ENCODE measurements around the gene CCER1.

- TF ChIP-seq USF2 (IDR thresholded peaks at IDR 0.05) (no peak), CTCF (IDR thresholded peaks at IDR 0.05) (no peak), CEBPB (IDR thresholded peaks at IDR 0.05) (no peak), REST (IDR thresholded peaks at IDR 0.05) (no peak), ZSCAN20 (CRISPR knock-in tag; IDR thresholded peaks at IDR 0.05) (no peak), PBX3 (IDR thresholded peaks at IDR 0.05) (no peak), ZNF302 (CRISPR knock-in tag; IDR thresholded peaks at IDR 0.05) (no peak), FOSL2 (IDR thresholded peaks at IDR 0.05) (no peak), FOSL2 (CRISPR knock-in tag; IDR thresholded peaks at IDR 0.05) (no peak), CHD2 (IDR thresholded peaks at IDR 0.05; ENCODE audit: low read length, partially characterized antibody) (no peak), KDM1A (IDR thresholded peaks at IDR 0.05; ENCODE audit: low read depth) (no peak), ELK1 (IDR thresholded peaks at IDR 0.05; ENCODE audit: low read depth, low read length) (no peak)
Measured at GRCh38 chr12:90920222-90920621, 34.8 kb downstream of the CCER1 start.
